Chondrocyte (in vitro differentiated cells): Measurements from ENCODE around the gene DMD. TPM values are rescaled to one million over a fixed set of nuclear protein-coding genes. Genes with fewer than 3 reads are reported as not detected.
"Not testable (repeated sequence)": the region's sequence is repeated elsewhere in the genome, so short reads cannot be mapped to it uniquely, and the experiment has no call there.

Experiments used
- DNase-seq: peaks from one replicate; pipeline ENCODE4 v3.0.0; 2021; ENCODE audit warnings: mixed read lengths, low spot score
- H3K27ac Mint-ChIP-seq: one replicate; pipeline ENCODE4 v1.8.0; 2021; ENCODE audit warnings: mild to moderate bottlenecking, moderate library complexity, mixed read lengths; ENCODE audit not compliant: unreplicated experiment
- H3K27me3 Mint-ChIP-seq: 2 replicates; pipeline ENCODE4 v1.8.0; 2021; ENCODE audit warnings: low read depth, mixed read lengths
- H3K36me3 Mint-ChIP-seq: 2 replicates; pipeline ENCODE4 v1.8.0; 2021; ENCODE audit warnings: low read depth, mixed read lengths
- H3K4me1 Mint-ChIP-seq: 2 replicates; pipeline ENCODE4 v1.8.0; 2021; ENCODE audit warnings: low read depth, mild to moderate bottlenecking, mixed read lengths
- H3K4me3 Mint-ChIP-seq: one replicate; pipeline ENCODE4 v1.8.0; 2021; ENCODE audit warnings: mild to moderate bottlenecking, moderate library complexity, mixed read lengths; ENCODE audit not compliant: unreplicated experiment
- H3K9me3 Mint-ChIP-seq: 2 replicates; pipeline ENCODE4 v1.8.0; 2021; ENCODE audit warnings: low read depth, mixed read lengths
- CTCF ChIP-seq: fragments of 200-600 bp; sonication (generic); IDR thresholded peaks from 2 replicates; pipeline ENCODE4 v1.5.0; 2021; ENCODE audit warnings: antibody characterized with exemption, mild to moderate bottlenecking, moderate library complexity
- total RNA-seq: library from RNA; stranded (reverse); gene quantifications from 3 replicates; pipeline ENCODE4 v1.2.1, GENCODE V29; 2021

The DMD gene
- total RNA-seq, 1 donor from 2014 or later: 201 TPM

- H3K4me1 Mint-ChIP-seq: peaks cover 57% of the 10 kb centered on the region
Measured at GRCh38 chrX:33194289-33194688, 17.1 kb downstream of the DMD start.

GRCh38 chrX:33190016-33190415 lies 21.3 kb downstream of the DMD start:
- Mint-ChIP-seq H3K27ac (peak overlapping the region; percentile 85), H3K27me3 (no peaks in the 10 kb centered on the region), H3K4me1 (peaks cover 54% of the 10 kb centered on the region), H3K4me3 (no peak overlapping the region), H3K36me3 (no peaks in the 10 kb centered on the region), H3K9me3 (no peaks in the 10 kb centered on the region)
- DNase-seq: no peak
- no peak for TF ChIP-seq CTCF

More at GRCh38 chrX:33194289-33194688, 17.1 kb downstream of the DMD start:
- no peak for TF ChIP-seq CTCF
- H3K4me3 Mint-ChIP-seq: no peak overlapping the region
- DNase-seq: no peak
- no peaks in the 10 kb centered on the region for H3K27me3 Mint-ChIP-seq
- no peak overlapping the region for H3K27ac Mint-ChIP-seq
- H3K36me3 Mint-ChIP-seq: peaks cover 3% of the 10 kb centered on the region
- peaks cover 18% of the 10 kb centered on the region for H3K9me3 Mint-ChIP-seq

- H3K9me3 Mint-ChIP-seq: no peaks in the 10 kb centered on the region
- no peak overlapping the region for H3K4me3 Mint-ChIP-seq
- no peaks in the 10 kb centered on the region for H3K36me3 Mint-ChIP-seq
- H3K27me3 Mint-ChIP-seq: no peaks in the 10 kb centered on the region
- H3K27ac Mint-ChIP-seq: peak overlapping the region; percentile 85
- no peak for DNase-seq
- no peak for TF ChIP-seq CTCF
- peaks cover 48% of the 10 kb centered on the region for H3K4me1 Mint-ChIP-seq
Measured at GRCh38 chrX:33188881-33189280, 22.5 kb downstream of the DMD start.

GRCh38 chrX:33188286-33188685 lies 23.1 kb downstream of the DMD start:
- TF ChIP-seq CTCF: no peak
- Mint-ChIP-seq H3K4me1 (peaks cover 52% of the 10 kb centered on the region), H3K27me3 (no peaks in the 10 kb centered on the region), H3K4me3 (no peak overlapping the region), H3K36me3 (no peaks in the 10 kb centered on the region), H3K9me3 (no peaks in the 10 kb centered on the region), H3K27ac (peak overlapping the region; percentile 85)
- no peak for DNase-seq

- peaks cover 50% of the 10 kb centered on the region for H3K4me1 Mint-ChIP-seq
- not testable (repeated sequence) for H3K4me3 Mint-ChIP-seq, H3K36me3 Mint-ChIP-seq, H3K27ac Mint-ChIP-seq, DNase-seq, H3K9me3 Mint-ChIP-seq, H3K27me3 Mint-ChIP-seq
Measured at GRCh38 chrX:33184803-33185202, 26.5 kb downstream of the DMD start.

- no peak for TF ChIP-seq CTCF
- Mint-ChIP-seq H3K36me3 (peaks cover 1% of the 10 kb centered on the region), H3K4me1 (peaks cover 35% of the 10 kb centered on the region), H3K27me3 (no peaks in the 10 kb centered on the region), H3K4me3 (peak overlapping the region; percentile 46), H3K9me3 (no peaks in the 10 kb centered on the region), H3K27ac (peak overlapping the region; percentile 92)
- no peak for DNase-seq
Measured at GRCh38 chrX:33183361-33183760, 28.0 kb downstream of the DMD start.
